Bone marrow (tissue), 2 donors: ENCODE measurements around the gene SLC7A6OS.

Source experiments
- DNase-seq, 2 donors: peaks; one replicate each; lab custom pipeline; 2025; lab: John Stamatoyannopoulos, UW

Gene SLC7A6OS

GRCh38 chr16:68253721-68254120, 57.0 kb downstream of the SLC7A6OS start:
- DNase-seq = no peak

DNA sequence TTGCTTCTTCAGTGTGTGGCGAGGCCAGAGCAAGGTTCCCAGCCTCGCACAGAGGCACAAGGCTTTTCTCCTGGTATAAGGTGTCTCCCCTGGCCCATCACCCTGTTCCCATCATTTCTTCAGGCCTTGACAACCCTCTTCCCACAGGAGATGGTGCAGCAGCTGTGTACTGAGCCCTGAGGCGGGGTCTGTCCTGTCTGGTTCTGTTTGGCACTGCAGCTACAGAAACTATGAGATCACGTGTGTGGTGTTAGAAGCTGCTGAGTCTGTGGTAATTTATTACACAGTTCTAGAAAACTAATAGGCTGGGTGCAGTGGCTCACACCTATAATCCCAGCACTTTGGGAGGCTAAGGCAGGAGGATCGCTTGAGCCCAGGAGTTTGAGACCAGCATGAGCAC, 58.4 kb downstream of the SLC7A6OS start:
- DNase-seq = no peak

DNA sequence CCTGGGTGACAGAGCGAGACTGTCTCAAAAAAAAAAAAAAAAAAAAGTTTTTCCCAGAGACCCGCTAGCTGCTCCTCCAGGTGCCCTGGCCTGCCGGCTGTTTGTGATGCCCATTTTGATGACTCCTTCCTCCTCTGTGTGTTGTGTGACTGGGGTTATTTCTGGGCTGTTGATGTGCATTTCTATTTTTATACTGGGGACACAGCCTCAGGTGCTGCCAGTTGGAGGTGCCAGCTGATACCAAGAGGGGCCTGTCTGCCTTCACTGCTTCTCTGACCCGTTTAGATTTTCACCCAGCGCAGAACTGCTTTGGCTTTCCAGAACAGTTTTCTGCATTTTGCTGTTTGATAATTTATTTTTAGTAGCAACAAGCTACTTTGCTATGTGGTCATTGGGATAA, 58.9 kb downstream of the SLC7A6OS start:
- DNase-seq = no peak

DNA sequence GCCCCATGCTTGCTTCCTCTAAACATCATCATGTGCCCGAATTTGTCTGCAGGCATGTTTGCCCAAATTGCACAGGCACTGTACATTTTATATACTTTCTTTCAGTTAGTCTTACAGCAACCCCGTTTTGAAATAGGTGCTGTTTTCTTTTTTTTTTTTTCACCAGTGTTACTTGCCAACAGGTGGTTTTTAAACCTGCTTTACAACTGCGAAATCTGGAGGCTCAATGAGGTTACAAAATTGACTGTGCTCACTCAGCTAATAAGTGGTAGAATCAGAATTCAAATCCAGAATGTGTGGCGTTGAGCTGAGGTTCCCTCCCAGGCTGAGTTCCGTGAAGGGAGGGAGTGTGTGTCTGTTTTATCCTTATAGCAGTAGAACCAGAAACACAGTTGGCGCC, 59.8 kb downstream of the SLC7A6OS start:
- DNase-seq = no peak

DNA sequence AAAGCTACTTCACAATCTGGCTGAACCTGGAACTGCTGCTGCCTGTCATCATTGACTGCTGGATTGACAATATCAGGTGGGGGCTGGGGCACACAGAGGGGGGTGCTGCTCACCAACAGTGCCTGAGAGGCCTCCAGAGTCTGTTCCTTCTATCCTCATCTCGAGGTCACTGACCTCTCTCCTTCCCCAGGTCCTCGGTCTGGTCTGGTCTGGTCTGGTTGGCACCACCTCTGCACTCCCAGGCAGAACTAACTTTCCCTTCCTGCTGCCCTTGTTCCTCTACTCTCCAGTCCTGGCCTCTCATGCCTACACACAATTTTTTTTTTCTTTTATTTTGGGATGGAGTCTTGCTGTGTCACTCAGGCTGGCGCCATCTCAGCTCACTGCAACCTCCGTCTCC, 61.4 kb downstream of the SLC7A6OS start:
- DNase-seq = no peak
